H1 (cell line): ENCODE measurements around the gene KCND3. TPM values are rescaled to one million over a fixed set of nuclear protein-coding genes. Genes with fewer than 3 reads are reported as not detected.

ENCODE experiments used
- BACH1 ChIP-seq: IDR thresholded peaks from 2 replicates; pipeline ENCODE4 v1.6.1; 2012; ENCODE audit warnings: low read length, improper control_type of control experiment
- CEBPB ChIP-seq: IDR thresholded peaks from 2 replicates; pipeline ENCODE4 v1.6.1; 2012; ENCODE audit warnings: low read depth, low read length
- HDAC6 ChIP-seq: IDR thresholded peaks from one replicate; pipeline ENCODE4 v1.7.1; 2012; ENCODE audit warnings: low read depth, mild to moderate bottlenecking, inconsistent platforms, low read length, moderate library complexity
- JUND ChIP-seq: IDR thresholded peaks from 2 replicates; pipeline ENCODE4 v1.6.1; 2011; ENCODE audit warnings: mild to moderate bottlenecking, improper control_type of control experiment, low read length
- KDM1A ChIP-seq: fragments of 200-600, 300-600 bp; sonication (generic); IDR thresholded peaks from 2 replicates; pipeline ENCODE4 v1.7.1; 2016; ENCODE audit warnings: mild to moderate bottlenecking, low read length, borderline replicate concordance
- KDM4A ChIP-seq: IDR thresholded peaks from one replicate; pipeline ENCODE4 v1.7.1; 2012; ENCODE audit warnings: low read depth, mild to moderate bottlenecking, moderate library complexity, low read length, inconsistent platforms; ENCODE audit not compliant: severe bottlenecking
- POLR2AphosphoS5 ChIP-seq: IDR thresholded peaks from 2 replicates; pipeline ENCODE4 v1.6.1; 2011; ENCODE audit warnings: low read depth, low read length
- POU5F1 ChIP-seq: IDR thresholded peaks from 2 replicates; pipeline ENCODE4 v1.6.1; 2011; ENCODE audit warnings: low read depth, mild to moderate bottlenecking, low read length, moderate library complexity
- polyA plus RNA-seq, 7 experiments: library from polyadenylated mRNA; depleted of rRNA in 3 of 7; stranded (reverse) in 5 of 7; unstranded in 2 of 7; fragments of >200 nt in 5 of 7; fragments of 200-250 nt in 2 of 7; gene quantifications; 1 replicate in 5 of 7; 2 replicates in 1 of 7; 4 replicates in 1 of 7; pipeline versions ENCODE4 v1.2.1 to v1.2.3, GENCODE V29; 2011 to 2013; ENCODE audit warnings: missing spikeins in 2 of 7, mixed read lengths in 2 of 7
- total RNA-seq: library from RNA; stranded (reverse); fragmentation: NEBNext Ultra II Directional; extraction: Animal tissue kit (Norgen Biotek cat#: 25700); gene quantifications from 2 replicates; pipeline ENCODE4 v1.2.1, GENCODE V29; 2021
- TF ChIP-seq, protein P1 (sequence below): fragments of 300-600 bp; sonication (generic); IDR thresholded peaks from 2 replicates; pipeline ENCODE4 v1.7.1; 2012; ENCODE audit warnings: low read length, moderate library complexity, mild to moderate bottlenecking, inconsistent platforms; ENCODE audit not compliant: insufficient replicate concordance

KCND3 gene
- total and polyA plus RNA-seq, 2 of the 8 experiments (the other 6 are each of a cell fraction or from before 2014, with no cell fraction given) = 0.14 to 0.48 TPM

DNA sequence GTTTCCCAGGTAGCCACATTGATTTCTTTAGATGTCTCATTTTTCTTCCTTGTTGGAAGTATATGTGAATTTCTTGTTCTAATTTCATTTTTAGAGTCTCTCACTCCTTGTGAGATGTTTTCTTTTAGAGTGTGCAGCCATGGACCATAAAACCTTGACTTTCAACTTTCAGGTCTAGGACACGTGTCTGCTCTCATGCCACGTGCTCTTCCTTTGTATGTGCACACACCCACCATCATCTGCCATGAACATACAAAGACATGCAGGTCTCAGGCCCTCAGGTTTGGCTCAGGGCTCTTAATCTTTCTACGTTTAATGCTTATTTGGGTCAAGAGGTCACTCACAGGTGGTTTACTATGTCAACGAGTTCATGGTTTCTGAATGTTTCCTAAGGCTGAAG, 163.2 kb downstream of the KCND3 start (continued):
- TF ChIP-seq, protein P1, sequence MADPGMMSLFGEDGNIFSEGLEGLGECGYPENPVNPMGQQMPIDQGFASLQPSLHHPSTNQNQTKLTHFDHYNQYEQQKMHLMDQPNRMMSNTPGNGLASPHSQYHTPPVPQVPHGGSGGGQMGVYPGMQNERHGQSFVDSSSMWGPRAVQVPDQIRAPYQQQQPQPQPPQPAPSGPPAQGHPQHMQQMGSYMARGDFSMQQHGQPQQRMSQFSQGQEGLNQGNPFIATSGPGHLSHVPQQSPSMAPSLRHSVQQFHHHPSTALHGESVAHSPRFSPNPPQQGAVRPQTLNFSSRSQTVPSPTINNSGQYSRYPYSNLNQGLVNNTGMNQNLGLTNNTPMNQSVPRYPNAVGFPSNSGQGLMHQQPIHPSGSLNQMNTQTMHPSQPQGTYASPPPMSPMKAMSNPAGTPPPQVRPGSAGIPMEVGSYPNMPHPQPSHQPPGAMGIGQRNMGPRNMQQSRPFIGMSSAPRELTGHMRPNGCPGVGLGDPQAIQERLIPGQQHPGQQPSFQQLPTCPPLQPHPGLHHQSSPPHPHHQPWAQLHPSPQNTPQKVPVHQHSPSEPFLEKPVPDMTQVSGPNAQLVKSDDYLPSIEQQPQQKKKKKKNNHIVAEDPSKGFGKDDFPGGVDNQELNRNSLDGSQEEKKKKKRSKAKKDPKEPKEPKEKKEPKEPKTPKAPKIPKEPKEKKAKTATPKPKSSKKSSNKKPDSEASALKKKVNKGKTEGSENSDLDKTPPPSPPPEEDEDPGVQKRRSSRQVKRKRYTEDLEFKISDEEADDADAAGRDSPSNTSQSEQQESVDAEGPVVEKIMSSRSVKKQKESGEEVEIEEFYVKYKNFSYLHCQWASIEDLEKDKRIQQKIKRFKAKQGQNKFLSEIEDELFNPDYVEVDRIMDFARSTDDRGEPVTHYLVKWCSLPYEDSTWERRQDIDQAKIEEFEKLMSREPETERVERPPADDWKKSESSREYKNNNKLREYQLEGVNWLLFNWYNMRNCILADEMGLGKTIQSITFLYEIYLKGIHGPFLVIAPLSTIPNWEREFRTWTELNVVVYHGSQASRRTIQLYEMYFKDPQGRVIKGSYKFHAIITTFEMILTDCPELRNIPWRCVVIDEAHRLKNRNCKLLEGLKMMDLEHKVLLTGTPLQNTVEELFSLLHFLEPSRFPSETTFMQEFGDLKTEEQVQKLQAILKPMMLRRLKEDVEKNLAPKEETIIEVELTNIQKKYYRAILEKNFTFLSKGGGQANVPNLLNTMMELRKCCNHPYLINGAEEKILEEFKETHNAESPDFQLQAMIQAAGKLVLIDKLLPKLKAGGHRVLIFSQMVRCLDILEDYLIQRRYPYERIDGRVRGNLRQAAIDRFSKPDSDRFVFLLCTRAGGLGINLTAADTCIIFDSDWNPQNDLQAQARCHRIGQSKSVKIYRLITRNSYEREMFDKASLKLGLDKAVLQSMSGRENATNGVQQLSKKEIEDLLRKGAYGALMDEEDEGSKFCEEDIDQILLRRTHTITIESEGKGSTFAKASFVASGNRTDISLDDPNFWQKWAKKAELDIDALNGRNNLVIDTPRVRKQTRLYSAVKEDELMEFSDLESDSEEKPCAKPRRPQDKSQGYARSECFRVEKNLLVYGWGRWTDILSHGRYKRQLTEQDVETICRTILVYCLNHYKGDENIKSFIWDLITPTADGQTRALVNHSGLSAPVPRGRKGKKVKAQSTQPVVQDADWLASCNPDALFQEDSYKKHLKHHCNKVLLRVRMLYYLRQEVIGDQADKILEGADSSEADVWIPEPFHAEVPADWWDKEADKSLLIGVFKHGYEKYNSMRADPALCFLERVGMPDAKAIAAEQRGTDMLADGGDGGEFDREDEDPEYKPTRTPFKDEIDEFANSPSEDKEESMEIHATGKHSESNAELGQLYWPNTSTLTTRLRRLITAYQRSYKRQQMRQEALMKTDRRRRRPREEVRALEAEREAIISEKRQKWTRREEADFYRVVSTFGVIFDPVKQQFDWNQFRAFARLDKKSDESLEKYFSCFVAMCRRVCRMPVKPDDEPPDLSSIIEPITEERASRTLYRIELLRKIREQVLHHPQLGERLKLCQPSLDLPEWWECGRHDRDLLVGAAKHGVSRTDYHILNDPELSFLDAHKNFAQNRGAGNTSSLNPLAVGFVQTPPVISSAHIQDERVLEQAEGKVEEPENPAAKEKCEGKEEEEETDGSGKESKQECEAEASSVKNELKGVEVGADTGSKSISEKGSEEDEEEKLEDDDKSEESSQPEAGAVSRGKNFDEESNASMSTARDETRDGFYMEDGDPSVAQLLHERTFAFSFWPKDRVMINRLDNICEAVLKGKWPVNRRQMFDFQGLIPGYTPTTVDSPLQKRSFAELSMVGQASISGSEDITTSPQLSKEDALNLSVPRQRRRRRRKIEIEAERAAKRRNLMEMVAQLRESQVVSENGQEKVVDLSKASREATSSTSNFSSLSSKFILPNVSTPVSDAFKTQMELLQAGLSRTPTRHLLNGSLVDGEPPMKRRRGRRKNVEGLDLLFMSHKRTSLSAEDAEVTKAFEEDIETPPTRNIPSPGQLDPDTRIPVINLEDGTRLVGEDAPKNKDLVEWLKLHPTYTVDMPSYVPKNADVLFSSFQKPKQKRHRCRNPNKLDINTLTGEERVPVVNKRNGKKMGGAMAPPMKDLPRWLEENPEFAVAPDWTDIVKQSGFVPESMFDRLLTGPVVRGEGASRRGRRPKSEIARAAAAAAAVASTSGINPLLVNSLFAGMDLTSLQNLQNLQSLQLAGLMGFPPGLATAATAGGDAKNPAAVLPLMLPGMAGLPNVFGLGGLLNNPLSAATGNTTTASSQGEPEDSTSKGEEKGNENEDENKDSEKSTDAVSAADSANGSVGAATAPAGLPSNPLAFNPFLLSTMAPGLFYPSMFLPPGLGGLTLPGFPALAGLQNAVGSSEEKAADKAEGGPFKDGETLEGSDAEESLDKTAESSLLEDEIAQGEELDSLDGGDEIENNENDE = no peak
- TF ChIP-seq BACH1 = no peak
- TF ChIP-seq JUND = no peak
- no peak for TF ChIP-seq KDM4A
- TF ChIP-seq POU5F1 = no peak
- TF ChIP-seq POLR2AphosphoS5 = no peak
- no peak for TF ChIP-seq HDAC6
- no peak for TF ChIP-seq CEBPB
- no peak for TF ChIP-seq KDM1A
